ENCODE measurements around the gene TMEM240.
"Not testable (repeated sequence)": the region's sequence is repeated elsewhere in the genome, so short reads cannot be mapped to it uniquely, and the experiment has no call there.

The TMEM240 gene

DNA sequence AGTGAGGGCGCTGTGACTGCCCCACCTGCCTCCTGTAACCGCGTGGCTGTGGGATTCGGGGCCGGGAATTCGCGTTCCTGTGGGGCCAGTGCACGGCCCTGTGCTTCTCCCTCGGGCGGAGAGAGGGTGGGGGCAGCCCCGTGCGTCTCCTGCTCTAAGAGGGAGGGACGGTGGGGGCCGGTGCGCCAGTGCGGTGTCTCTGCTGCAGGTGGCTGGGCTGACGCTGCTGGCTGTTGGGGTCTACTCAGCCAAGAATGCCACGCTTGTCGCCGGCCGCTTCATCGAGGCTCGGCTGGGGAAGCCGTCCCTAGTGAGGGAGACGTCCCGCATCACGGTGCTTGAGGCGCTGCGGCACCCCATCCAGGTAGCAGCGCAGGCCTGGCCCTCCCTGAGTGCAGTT lies 17.9 kb downstream of the TMEM240 start:
- not testable (repeated sequence) for DNase-seq

DNA sequence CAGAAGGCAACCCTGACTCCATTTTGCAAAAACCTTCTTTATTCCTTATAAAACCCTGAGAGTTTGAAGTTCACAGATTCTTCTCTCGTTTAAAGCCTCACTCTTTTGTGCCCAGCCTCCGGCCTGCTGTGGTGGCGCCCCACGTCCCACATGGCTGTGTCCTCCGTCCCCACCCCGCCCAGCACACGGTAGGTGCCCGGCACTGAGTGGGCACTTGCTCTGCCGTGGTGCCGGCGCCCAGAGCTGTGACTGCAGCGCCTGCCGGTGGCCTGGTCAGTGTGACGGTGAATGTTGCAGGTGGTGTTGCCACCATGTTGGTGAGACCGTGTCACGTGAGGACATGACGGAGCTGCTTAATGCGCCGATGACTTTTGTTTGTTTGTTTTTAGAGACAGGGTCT lies 19.1 kb downstream of the TMEM240 start:
- DNase-seq: no peak

DNA sequence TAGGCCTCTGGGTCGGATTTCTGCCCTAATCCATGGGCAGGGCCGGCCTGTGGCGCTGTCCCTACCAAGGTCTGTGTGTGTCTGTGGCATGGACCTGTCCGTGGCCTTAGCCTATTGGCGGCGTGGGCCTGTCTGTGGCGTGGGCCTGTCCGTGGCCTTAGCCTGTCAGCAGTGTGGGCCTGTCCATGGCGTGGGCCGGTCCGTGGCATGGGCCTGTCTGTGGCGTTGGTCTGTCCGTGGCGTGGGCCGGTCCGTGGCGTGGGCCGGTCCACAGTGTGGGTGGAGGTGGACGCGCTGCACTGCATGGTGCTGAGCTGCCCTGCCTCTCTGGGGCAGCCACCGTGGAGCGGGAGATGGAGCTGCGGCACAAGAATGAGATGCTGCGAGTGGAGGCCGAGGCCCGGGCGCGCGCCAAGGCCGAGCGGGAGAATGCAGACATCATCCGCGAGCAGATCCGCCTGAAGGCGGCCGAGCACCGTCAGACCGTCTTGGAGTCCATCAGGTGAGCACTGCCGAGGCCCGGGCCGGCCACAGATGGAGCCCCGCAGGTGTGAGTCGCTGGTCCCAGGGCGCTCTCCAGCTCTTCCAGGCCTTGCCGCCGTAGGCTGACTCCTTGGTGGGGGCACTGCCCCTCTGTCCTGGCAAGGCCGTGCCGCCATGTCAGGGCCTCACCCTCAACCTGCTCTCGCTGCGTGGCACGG lies 20.5 kb downstream of the TMEM240 start:
- not testable (repeated sequence) for DNase-seq

DNA sequence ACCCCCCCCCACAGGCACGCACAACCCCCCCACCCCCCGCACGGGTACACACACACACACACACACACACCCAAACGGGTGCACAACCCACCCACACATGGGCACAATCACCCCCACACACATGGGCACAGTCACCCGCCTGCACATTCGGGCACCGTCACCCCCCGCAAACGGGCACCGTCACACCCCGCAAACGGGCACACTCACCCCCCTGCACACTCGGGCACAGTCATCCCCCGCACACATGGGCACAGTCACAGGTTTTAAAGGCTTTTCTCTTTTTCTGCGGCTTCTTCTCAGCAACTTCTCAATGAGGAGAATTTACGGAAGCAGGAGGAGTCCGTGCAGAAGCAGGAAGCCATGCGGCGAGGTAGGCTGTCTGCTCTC lies 21.8 kb downstream of the TMEM240 start:
- DNase-seq: not testable (repeated sequence)

DNA sequence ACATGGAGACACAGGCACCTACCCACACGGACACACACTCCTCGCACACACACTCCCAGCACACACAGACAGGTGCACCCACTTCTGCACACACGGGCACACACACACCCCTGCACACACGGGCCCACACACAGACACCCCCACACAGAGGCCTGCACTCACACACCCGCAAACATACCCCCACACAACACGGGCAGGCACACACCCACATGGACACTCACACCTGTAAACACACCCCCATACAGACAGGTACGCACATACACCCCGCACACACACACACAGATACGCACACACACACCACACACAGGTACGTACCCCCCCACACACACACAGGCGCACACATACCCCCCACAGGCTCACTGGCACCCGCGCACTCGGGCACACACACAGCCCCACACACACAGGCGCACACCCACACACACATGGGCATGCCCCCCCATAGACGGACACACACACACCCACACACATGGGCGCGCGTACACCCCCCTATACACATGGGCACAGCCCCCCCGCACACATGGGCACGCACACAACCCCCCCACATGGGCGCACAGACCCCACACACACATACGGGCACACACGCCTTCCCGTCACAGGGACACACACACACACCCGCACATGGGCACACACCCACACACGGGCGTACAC lies 22.3 kb downstream of the TMEM240 start:
- DNase-seq: no peak

DNA sequence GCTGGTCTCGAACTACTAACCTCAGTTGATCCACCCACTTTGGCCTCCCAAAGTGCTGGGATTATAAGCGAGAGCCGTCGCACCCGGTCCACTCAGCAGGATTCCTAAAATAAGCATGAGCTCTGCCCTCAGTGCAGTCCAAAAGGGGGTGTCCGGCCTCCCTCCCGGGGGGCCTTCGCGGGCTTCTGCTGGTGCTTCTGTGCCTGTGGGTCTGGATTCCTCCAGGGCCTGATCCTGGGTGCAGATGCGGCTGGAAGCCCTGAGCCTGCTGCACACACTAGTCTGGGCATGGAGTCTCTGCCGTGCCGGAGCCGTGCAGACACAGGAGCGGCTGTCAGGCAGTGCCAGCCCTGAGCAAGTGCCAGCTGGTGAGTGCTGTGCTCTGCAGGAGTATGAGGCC lies 23.5 kb downstream of the TMEM240 start:
- DNase-seq: not testable (repeated sequence)

DNA sequence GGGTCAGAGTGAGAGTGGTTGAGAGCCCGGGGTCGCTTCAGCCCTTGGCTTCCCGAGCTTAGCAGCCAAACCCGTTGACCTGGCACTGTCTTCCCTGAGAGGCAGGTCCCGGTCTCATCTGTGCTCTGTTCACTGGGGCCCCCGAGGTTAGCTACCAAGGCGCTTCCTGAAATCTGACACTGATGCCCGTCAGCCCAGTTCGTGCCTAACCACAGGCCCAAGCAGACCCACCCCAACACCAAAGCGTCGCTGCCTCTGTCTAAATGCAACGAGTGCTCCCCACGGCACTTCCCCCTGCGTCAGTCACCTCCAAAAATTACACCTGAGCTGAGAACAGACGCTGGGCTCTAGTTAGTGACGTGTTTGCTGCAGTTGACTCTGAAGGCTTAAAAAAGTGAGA lies 26.0 kb downstream of the TMEM240 start:
- DNase-seq: not testable (repeated sequence)

DNA sequence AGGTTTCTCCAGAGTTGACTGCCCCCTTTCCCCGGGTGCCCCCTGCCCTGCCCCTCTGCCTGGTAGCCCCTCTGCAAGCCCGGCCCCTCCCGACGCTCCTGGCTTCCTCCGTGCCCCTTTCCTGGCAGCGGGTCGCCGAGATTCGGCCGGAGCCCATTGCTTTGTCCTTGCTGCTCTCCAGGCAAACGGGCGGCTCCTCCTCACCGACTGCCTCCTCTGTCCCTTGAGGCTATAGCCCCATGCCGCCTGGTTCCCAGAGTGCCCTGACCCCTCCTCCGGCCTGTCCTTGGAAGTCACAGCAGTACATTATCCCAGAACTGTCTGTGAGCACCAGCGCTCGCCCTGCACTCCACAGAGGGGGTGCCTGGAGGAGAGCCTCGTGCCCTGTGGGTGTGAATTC lies 26.7 kb downstream of the TMEM240 start:
- not testable (repeated sequence) for DNase-seq

DNA sequence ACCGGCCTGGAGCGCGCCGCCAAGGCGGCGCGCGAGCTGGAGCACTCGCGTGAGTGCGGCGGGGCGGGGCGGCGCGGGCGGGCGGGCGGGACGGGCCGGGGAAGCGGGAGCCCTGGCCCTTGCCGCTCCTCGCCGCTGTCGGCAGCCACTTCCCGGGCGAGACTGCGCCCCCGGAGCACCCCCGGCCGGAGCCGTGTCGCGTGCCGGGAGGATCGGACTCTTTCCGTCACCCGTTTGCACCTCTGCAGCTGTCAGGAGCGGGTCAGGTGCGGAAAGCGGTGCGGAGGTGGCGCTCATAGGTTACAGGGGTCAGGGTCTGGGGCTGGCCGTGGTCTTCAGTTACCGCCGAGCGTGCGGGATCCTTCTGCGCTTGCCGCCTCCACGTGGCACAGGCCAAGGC lies 28.0 kb downstream of the TMEM240 start:
- DNase-seq: not testable (repeated sequence)

DNA sequence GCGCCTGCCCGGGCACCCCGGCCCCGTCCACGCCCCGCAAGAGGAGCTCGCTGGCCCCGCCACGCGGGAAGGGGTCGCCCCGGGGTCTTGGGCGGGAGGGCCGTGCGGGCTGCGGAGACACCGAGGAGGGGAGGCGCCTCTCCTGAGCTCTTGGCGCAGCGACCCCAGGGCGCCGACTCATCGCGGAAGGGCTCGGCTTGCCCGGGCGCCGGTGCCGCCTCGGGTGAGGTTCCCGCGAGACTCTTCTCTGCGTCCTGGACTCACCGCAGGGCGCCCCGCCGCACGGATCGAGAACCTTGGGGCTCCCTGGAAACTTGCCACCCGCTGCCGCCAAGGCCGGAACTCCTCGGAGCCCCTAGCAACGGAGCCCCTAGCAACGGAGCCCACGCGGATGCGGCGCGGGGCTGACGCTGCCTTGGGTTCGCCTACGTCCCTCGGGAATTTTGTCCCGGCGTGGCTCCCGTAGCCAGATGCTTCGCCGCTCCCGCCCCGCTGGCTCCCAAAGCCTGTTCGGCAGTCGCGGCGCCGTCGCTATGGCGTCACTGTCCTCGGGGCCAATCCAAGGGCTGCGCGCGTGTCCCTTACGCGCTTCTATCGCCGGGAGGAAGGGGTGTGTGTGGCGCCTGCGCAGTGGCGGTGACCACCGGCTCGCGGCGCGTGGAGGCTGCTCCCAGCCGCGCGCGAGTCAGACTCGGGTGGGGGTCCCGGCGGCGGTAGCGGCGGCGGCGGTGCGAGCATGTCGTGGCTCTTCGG lies 28.7 kb downstream of the TMEM240 start, which contains the start of gene ATAD3A:
Gene ATAD3A (plus strand): TSS at position 630 of the 753 bp plus-strand sequence. CDS start 107 bp downstream, at position 737.
- peak; percentile 97 for DNase-seq

DNA sequence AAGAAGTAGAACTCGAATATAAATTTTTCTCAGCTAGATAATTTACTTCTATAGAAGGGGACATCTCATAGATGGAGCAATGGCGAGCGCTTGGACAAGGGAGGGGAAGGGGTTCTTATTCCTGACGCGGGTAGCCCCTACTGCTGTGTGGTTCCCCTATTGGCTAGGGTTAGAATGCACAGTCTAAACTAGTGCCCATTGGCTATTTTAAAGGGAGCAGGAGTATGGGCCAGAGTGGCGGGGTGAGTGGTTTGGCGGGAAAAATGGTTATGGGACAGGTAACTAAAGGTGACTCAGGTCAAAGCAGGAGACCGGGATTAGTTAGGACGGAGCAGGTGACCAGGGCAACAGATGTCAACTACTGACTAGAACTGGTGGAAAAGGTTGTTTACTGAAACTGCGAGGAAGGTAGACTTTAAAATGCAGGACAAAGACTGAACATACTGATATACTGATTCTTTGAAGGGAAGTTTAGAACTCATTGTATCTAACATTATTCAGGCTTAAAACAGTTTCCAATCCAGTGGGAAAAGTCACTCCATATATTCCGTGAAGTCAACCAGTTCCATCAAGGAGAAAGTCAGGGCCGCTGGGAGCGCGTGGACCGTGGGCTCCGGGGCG lies 29.4 kb downstream of the TMEM240 start:
- peak; percentile 78 for DNase-seq

DNA sequence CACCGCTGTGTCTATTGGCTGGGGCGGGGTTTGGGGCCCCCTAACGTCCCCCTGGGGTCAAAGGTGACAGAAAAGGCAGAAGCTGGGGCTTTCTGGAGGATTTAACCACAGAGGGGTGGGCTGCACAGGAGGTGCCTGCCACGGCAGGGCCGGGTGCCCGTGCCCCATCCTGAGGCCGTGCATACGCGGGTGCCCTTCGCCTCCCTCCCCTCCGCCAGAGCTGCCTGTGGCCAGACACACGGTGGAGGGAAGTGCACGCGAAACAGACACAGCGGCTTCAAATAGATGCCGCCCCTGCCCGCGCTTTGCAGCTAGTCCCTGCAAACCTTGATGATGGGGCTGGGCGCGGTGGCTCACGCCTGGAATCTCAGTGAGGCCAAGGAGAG lies 31.0 kb downstream of the TMEM240 start:
- DNase-seq: not testable (repeated sequence)

DNA sequence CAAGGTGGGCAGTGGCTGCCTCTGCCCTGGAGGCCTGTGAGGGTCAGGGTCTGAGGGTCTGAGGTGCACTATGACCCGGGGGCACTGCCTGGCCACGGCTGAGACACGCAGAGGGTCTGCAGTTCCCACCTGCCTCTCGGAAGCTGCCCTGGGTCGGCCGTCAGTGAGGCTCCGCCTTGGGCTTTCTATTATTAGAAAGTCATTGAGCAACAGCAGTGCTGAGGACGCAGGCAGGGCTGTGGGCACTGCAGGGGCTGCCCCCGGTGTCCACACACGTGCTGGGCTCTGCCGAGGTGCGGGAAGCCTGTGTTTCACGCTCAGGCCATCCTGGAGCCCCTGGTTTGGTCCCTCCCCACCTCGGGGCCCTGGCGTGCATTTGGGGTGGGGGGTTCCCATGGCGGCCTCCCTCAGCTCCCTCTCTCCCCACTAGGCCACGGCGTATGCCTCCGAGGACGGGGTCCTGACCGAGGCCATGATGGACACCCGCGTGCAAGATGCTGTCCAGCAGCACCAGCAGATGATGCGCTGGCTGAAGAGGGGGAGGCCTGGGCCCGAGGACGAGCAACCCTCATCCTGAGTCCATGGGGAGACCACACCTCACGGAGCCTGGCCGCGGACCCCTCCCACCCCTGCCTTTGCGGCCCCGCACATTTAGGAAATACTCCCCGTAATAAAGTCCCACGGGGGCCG lies 31.5 kb downstream of the TMEM240 start:
- DNase-seq: not testable (repeated sequence)

DNA sequence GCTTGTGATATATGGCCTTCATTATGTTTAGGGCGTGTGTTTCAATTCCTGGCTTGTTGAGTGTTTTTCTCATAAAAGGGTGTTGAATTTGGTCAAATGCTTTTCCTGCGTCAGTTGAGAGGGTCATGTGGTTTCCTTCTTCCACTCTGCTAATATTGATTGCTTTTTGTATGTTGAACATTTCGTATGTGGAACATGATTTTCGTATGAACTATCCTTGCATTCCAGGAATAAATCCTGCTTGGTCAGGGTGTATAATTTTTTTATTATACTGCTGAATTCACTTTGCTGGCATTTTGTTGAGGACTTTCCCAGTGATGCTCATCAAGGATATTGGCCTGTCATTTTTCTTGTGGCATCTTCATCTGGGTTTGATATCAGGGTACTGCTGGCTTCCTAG lies 33.1 kb downstream of the TMEM240 start:
- DNase-seq: no peak

DNA sequence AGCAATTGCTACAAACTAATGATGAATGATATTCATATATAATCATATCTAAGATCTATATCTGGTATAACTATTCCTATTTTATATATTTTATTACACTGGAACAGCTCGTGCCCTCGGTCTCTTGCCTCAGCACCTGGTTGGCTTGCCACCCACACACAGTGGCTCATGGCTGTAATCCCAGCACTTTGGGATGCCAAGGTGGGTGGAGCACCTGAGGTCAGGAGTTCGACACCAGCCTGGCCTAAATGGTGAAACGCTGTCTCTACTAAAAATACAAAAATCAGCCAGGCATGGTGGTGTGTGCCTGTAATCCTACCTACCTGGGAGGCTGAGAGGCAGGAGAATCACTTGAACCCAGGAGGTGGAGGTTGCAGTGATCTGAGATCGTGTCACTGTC lies 34.6 kb downstream of the TMEM240 start:
- DNase-seq: not testable (repeated sequence)

DNA sequence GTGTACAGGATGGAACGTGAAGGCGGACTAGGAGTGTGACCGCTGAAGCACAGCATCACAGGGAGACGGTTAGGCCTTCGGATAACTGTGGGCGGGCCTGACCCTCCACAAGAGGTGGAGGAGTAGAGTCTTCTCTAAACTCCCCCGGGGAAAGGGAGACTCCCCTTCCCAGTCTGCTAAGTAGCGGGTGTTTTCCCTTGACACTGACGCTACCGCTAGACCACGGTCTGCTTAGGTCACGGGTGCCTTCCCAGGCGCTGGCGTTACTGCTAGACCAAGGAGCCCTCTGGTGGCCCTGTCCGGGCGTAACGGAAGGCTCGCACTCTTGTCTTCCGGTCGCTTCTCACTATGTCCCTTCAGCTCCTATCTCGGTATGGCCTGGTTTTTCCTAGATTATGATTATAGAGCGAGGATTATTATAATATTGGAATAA lies 35.0 kb downstream of the TMEM240 start:
- DNase-seq: peak; percentile 61

DNA sequence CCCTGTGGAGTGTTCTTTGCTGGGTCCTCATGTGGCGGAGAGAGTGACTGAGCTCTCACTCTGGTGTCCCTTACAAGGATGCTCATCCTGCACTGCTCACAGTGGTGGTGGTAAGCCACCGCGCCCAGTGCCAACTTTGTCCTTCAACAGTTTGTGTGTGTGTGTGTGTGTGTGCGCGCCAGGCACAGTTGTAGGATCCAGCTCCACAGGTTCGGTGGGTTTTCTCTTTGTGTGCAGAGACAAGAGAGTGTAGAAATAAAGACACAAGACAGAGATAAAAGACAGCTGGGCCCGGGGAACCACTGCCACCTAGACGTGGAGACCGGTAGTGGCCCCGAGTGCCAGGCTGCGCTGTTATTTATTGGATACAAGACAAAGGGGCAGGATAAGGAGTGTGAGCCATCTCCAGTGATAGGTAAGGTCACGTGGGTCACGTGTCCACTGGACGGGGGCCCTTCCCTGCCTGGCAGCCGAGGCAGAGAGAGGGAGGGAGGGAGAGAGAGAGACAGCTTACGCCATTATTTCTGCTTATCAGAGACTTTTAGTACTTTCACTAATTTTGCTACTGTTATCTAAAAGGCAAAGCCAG lies 35.6 kb downstream of the TMEM240 start:
- peak; percentile 91 for DNase-seq

DNA sequence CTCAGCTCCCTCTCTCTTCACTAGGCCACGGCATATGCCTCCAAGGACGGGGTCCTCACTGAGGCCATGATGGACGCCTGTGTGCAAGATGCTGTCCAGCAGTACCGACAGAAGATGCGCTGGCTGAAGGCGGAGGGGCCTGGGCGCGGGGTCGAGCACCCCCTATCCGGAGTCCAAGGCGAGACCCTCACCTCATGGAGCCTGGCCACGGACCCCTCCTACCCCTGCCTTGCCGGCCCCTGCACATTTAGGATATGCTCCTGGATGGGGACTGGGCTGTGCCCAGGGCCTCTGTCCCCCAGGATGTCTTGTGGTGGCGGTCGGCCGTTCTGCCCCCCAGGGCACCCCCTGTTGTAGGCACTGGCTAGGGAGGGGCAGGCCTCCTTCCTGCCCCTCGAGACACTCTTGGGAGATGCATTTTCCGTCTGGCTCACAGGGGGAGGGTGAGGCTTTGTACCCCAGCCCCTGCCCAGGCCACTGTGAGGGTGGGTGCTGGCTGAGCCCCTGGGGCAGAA lies 44.9 kb downstream of the TMEM240 start:
- not testable (repeated sequence) for DNase-seq

DNA sequence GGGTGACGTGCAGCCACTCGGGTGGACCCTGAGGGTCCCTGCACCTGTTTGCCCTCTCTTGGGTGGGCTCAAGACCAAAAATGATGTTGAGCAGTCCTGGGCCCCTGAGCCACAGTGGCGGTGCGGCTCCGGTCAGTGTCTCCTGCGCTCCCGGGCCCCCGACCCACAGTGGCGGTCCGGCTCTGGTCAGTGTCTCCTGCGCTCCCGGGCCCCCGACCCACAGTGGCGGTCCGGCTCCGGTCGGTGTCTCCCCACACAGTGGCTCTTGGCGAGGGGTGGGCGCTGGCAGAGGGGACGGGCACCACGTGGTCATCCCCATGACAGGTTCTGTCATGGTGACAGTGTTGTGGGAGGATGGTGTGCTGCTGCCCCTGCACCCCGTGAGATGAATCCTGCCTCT lies 46.1 kb downstream of the TMEM240 start:
- not testable (repeated sequence) for DNase-seq

DNA sequence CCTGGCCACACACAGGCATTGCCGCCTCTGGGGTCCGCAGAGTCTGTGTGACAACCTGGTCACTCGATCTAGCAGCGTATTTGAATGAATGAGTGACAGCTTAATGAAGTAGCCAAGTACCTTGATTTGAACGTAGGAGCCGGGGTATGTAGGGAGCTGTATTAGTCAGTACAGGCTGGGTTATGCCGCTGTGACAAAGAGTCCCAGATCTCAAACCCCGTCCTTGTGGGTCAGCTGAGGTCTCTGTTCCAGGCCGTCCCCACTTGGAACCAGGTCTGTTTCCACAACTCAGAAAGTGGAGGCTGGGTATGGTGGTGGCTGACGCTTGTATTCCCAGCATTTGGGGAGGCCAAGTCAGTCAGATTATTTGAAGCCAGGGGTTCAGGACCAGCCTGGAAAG lies 48.8 kb downstream of the TMEM240 start:
- no peak for DNase-seq

DNA sequence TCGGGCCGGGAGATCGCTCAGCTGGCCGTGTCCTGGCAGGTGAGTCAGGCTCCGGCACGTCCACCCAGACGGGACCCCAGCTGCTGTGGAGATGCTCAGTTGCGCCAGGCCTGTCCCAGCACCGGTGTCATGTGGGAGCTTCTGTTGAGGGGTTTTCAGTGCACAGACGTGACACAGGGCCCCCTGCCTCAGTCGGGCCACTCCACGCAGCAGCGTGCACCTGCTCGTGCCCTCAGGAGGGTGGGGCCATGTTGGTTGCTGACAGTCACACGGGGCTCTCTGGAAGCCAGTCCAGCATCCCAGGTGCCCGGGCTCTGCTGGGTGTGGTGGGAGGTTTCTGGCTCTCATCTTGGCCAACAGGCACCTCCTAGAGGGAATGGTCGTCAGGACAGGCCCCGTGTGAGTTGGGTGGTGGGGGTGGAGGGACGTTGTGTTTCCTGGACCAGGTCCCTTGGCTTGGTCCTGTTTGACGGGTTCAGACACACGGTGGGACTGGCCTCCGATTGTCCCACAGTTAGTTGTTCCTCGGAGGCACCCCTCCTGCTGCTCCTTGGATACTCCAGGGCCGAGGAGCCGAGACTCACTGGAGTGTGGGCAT lies 49.7 kb downstream of the TMEM240 start:
- DNase-seq: no peak

DNA sequence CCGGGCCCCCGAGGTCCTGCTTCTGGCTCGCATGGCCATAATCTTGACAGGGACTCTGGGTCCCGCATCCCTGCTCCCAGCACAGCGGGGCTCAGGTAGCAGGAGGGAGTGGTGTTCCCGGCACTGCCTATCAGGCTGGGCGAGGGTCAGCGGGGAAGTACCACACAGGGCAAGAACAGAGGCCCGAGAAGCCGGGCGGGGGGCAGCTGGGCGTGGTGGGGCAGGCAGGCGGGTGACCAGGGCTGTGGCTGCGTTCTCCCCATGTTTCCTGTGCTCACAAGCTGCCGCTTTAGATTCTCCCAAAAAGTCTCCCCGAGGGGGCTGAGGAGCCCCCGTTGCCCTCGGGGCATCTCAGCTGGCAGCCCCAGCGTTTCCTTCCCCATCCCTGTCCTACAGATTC lies 50.6 kb downstream of the TMEM240 start:
- no peak for DNase-seq

All from hematopoietic multipotent progenitor cell treated with erythropoietin and hydrocortisone succinate and interleukin-3 and kit ligand, for 8 days (in vitro differentiated cells).